Thymus (tissue), 11 donors: ENCODE measurements around the gene RPS3A. TPM values are rescaled to one million over a fixed set of nuclear protein-coding genes. Genes with fewer than 3 reads are reported as not detected.

Experiments
- DNase-seq, 9 donors: peaks; one replicate each; pipeline ENCODE4 v3.0.0-alpha.2; 2013; ENCODE audit warnings: low spot score in 9 of 9, low read depth in 6 of 9, missing footprints in 1 of 9
- H3K27ac ChIP-seq, 2 donors: one replicate each; pipeline ENCODE4 v1.5.1; 2013; ENCODE audit warnings: control low read depth in 1 of 2, low read depth in 1 of 2, low read length in 1 of 2, mild to moderate bottlenecking in 1 of 2, moderate library complexity in 1 of 2
- H3K27me3 ChIP-seq, 2 donors: one replicate each; pipeline ENCODE4 v1.5.1; 2013; ENCODE audit warnings: low read length in 1 of 2; ENCODE audit not compliant: control insufficient read depth in 2 of 2, insufficient read depth in 1 of 2
- H3K36me3 ChIP-seq, 2 donors: one replicate each; pipeline ENCODE4 v1.5.1; 2013; ENCODE audit warnings: low read length in 1 of 2, mild to moderate bottlenecking in 1 of 2, moderate library complexity in 1 of 2; ENCODE audit not compliant: control insufficient read depth in 2 of 2, insufficient read depth in 2 of 2
- H3K4me1 ChIP-seq, 2 donors: one replicate each; pipeline ENCODE4 v1.5.1; 2013; ENCODE audit warnings: low read length in 2 of 2; ENCODE audit not compliant: control insufficient read depth in 2 of 2, insufficient read depth in 2 of 2
- H3K4me3 ChIP-seq, 2 donors: one replicate each; pipeline ENCODE4 v1.5.1; 2013; ENCODE audit warnings: low read length in 2 of 2, control low read depth in 1 of 2, mild to moderate bottlenecking in 1 of 2
- H3K9me3 ChIP-seq, 2 donors: one replicate each; pipeline ENCODE4 v1.5.1; 2013; ENCODE audit warnings: low read length in 1 of 2, mild to moderate bottlenecking in 1 of 2; ENCODE audit not compliant: control insufficient read depth in 2 of 2, insufficient read depth in 1 of 2
- WGBS: extraction: QIAGEN DNeasy Blood & Tissue Kit; methylation state at CpG from one replicate; pipeline ENCODE4 v1.1.7; 2013; 5-methylcytosine and 5-hydroxymethylcytosine counted together
- polyA plus RNA-seq: library from polyadenylated mRNA; stranded (reverse); fragments of 200-250 nt; gene quantifications from one replicate; pipeline ENCODE4 v1.2.3, GENCODE V29; 2013
- total RNA-seq: library from RNA; stranded (reverse); fragments of 120-200 nt; gene quantifications from one replicate; pipeline ENCODE4 v1.2.4, GENCODE V29; 2013
- donor health status: healthy.

The RPS3A gene
- total and polyA plus RNA-seq, 2 donors = 5,602 to 6,423 TPM

DNA sequence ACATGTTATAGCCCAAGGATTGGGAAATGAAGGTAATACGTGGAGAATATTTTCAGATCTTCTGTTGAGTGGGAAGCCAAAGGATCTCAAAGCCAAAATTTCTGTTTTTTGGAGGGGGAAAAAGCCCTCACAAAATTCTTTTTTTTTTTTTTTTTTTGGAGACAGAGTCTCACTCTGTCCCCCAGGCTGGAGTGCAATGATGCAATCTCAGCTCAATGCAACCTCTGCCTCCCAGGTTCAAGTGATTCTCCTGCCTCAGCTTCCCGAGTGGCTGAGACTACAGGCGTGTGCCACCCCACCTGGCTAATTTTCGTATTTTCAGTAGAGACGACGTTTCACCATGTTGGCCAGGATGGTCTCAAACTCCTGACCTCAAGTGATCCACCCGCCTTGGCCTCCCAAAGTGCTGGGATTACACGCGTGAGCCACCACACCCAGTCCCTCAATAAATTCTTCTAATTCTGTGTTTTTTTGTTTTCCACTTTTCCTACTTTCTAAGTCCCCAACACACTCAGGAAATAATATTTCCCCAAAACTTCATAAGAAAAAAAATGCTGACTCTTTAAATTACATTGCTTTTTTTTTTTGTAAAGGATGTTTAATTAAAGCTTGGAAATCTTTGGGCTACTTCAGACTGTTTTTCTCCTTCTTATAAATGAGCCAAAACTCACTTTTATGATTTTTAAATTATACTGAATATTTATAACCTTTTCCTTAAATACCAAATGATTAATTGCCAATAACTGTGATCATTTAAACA is 51.6 kb downstream of the RPS3A start:
- no peak for DNase-seq
- 97% methylated on average over 9 of the region's 9 CpGs for whole genome bisulfite sequencing
- H3K27ac ChIP-seq = no peak overlapping the region
- H3K4me3 ChIP-seq = no peak overlapping the region
- no peaks in the 10 kb centered on the region for H3K36me3 ChIP-seq
- H3K27me3 ChIP-seq = no peaks in the 10 kb centered on the region
- no peaks in the 10 kb centered on the region for H3K9me3 ChIP-seq
- H3K4me1 ChIP-seq = no peaks in the 10 kb centered on the region

DNA sequence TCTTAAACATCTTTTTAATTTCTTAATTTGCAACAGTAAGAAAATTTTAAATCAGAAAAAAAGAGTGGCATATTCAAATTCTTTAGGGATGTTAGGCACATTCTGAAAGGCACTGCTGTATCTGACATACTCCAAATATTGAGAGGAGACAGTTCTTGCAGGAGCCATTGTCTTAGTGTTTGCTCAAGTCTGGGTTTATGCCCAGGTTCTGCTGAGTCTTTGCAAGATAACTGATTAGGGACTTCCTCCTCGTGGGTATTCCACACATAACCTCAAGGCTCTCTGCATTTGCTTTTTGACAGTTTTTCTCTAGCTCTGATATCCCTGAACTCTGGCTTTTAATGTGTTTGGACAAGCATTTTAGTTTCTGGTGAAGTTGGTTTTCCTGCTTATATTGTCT is 52.6 kb downstream of the RPS3A start:
- no peaks in the 10 kb centered on the region for H3K36me3 ChIP-seq
- WGBS = 3% methylated on average over 1 of the region's 1 CpG
- H3K27ac ChIP-seq = no peak overlapping the region
- H3K4me3 ChIP-seq = no peak overlapping the region
- no peaks in the 10 kb centered on the region for H3K27me3 ChIP-seq
- H3K4me1 ChIP-seq = no peaks in the 10 kb centered on the region
- no peak for DNase-seq
- H3K9me3 ChIP-seq = no peaks in the 10 kb centered on the region

DNA sequence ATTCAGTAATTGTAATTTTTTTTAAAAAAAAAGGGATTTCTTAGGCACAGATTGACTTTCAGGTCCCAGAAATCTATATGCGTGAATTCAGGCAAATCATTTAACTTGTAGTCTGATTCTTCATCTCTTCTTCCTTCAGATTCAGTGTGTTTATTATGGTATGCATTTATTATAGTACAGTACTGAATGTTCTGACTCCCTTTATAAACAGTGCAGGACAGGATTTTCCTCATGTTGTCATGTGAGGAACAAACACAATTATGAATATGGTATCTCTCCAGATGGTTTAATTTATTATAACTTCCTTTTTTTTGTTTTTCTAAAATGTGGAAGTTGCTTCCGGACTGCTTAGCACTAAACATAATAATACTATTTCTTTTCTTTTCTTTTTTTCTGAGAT is 54.2 kb downstream of the RPS3A start:
- Histone ChIP-seq H3K36me3 (no peaks in the 10 kb centered on the region), H3K27ac (no peak overlapping the region), H3K4me3 (no peak overlapping the region), H3K27me3 (no peaks in the 10 kb centered on the region), H3K4me1 (no peaks in the 10 kb centered on the region), H3K9me3 (no peaks in the 10 kb centered on the region)
- 60% methylated on average over 2 of the region's 2 CpGs for WGBS
- no peak for DNase-seq

Other genes with a start within 250 kb of the RPS3A start
- gene LRBA, start 84.3 kb upstream of the RPS3A start, total RNA-seq = 38.6 TPM
- gene LRBA, start 84.3 kb upstream of the RPS3A start, polyA plus RNA-seq = 18.4 TPM
- not detected for gene PRSS48, start 177.5 kb downstream of the RPS3A start, total RNA-seq
- gene PRSS48, start 177.5 kb downstream of the RPS3A start, polyA plus RNA-seq = 0.07 TPM
- gene SH3D19, start 226.0 kb downstream of the RPS3A start, total RNA-seq = 4.6 TPM
- gene SH3D19, start 226.0 kb downstream of the RPS3A start, polyA plus RNA-seq = 8.4 TPM